Heart left ventricle (tissue), 13 donors: ENCODE measurements around the gene KLHL15.

Experiments
- CTCF ChIP-seq, 12 donors: fragments of 200-600 bp; sonication (generic) in 4 of 12; IDR thresholded peaks; one replicate each; pipeline versions ENCODE4 v1.5.0 to v1.8.0; 2018 to 2022; ENCODE audit warnings: antibody characterized with exemption in 12 of 12, mild to moderate bottlenecking in 5 of 12
- POLR2A ChIP-seq, 2 donors: fragments of 450-650 bp; IDR thresholded peaks; one replicate each; pipeline ENCODE4 v1.6.1; 2017; ENCODE audit warnings: antibody characterized with exemption in 2 of 2, mild to moderate bottlenecking in 2 of 2, moderate library complexity in 2 of 2
- donor health status: ischemic (EF 13 %, LVEDD 7.1; RV severe dilation, severe dysfunction).
- donor health status: DM: no; HTN: yes; CAD: no.
- donor health status: DM: no; HTN: no; CAD: no.
- donor health status: ischemic (EF 25% LVEDD 6.9; RV normal size, moderate dysfunction).
- donor health status: ischemic (EF 25% LVEDD 5.7; RV mildly dilated, moderate dysfunction).
- donor health status: ischemic (EF 35%, LVEDD 5.7; RV mildly dilated, moderate dysfunction).
- donor health status: nonischemic (EF 11% LVEDD 7.7; RV severe dilation, severe dysfunction).
- donor health status: DM: yes; HTN: yes; CAD: no.
- donor health status: PGD.
- donor health status: ischemic (EF 29% LVEDD 5.4; RV normal size, mild dysfunction).
- donor health status: nonischemic (EF 23%, LVEDD 6.1; RV moderate dilation, normal function).

GRCh38 chrX:24025741-24026403 lies 1.1 kb downstream of the KLHL15 start:
- TF ChIP-seq CTCF (IDR thresholded peaks at IDR 0.05) (no peak), POLR2A (IDR thresholded peaks at IDR 0.05) (peak in 1 of 2 donors; percentile 33)
